Thoracic aorta (tissue), 2 donors: ENCODE measurements around the gene TRANK1. TPM values are rescaled to one million over a fixed set of nuclear protein-coding genes. Genes with fewer than 3 reads are reported as not detected.
"Not testable (repeated sequence)": the region's sequence is repeated elsewhere in the genome, so short reads cannot be mapped to it uniquely, and the experiment has no call there.

ENCODE experiments used
- ATAC-seq: fragments of 150-250 bp; one replicate; pipeline ENCODE4 v1.8.0; 2017; ENCODE audit warnings: low read depth; ENCODE audit not compliant: insufficient number of reproducible peaks, low FRiP score
- DNase-seq: peaks from one replicate; pipeline ENCODE4 v3.0.0-alpha.2; 2020; ENCODE audit warnings: low spot score
- H3K27ac ChIP-seq, 2 donors: fragments of 200-600 bp; sonication (generic); 1 replicate in 1 of 2; 2 replicates in 1 of 2; pipeline ENCODE4 v1.5.1; 2016; ENCODE audit warnings: mild to moderate bottlenecking in 2 of 2, moderate library complexity in 2 of 2
- H3K27me3 ChIP-seq: fragments of 200-600 bp; sonication (generic); replicated peaks from 2 replicates; pipeline ENCODE4 v1.6.0; 2016; ENCODE audit warnings: mild to moderate bottlenecking; ENCODE audit not compliant: insufficient read depth
- H3K36me3 ChIP-seq: fragments of 200-600 bp; sonication (generic); one replicate; pipeline ENCODE4 v1.5.1; 2016
- H3K4me1 ChIP-seq, 2 donors: fragments of 200-600 bp; sonication (generic); 1 replicate in 1 of 2; 2 replicates in 1 of 2; pipeline versions ENCODE4 v1.5.1 to v1.6.0; 2016; ENCODE audit warnings: low read depth in 2 of 2, mild to moderate bottlenecking in 1 of 2; ENCODE audit not compliant: control insufficient read depth in 1 of 2
- H3K4me3 ChIP-seq: fragments of 200-600 bp; sonication (generic); 2 replicates; pipeline ENCODE4 v1.5.1; 2016; ENCODE audit warnings: mild to moderate bottlenecking
- H3K9me3 ChIP-seq: fragments of 200-600 bp; sonication (generic); 2 replicates; pipeline ENCODE4 v1.5.1; 2016
- CTCF ChIP-seq: fragments of 200-600 bp; sonication (generic); IDR thresholded peaks from one replicate; pipeline ENCODE4 v1.5.1; 2019; ENCODE audit warnings: antibody characterized with exemption
- total RNA-seq, 2 donors: library from RNA; depleted of rRNA; stranded (reverse); fragments of >200 nt; gene quantifications; one replicate each; pipeline versions ENCODE4 v1.1.0 to v1.2.3, GENCODE V29; 2016

Gene TRANK1
- total RNA-seq, 2 donors from 2014 or later, result 21.3 to 31.6 TPM

DNA sequence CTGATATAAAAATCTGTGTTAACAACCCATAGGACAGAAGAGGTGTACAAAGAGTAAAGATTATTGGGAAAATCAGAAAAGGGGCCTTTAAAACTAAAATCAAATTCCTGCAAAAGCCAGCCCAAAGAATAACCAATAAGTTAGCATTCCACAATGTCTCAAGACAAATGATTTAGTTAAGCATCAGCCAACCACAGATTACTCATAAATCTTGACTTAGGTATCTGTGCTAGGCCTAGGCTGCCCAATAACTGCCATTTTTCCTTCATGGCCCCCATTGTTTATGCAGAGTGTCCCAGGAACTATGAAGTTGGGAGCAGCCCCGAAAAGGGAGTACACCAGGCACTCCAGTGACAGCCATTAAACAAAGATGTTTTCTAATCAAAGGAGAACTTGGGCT is 7.4 kb downstream of the TRANK1 start:
- DNase-seq, result no peak
- no peak overlapping the region for H3K27ac ChIP-seq
- no peak overlapping the region for H3K4me3 ChIP-seq
- no peak for ATAC-seq
- H3K9me3 ChIP-seq, result no peaks in the 10 kb centered on the region
- H3K36me3 ChIP-seq, result no peaks in the 10 kb centered on the region
- H3K27me3 ChIP-seq, result no peaks in the 10 kb centered on the region
- no peak for TF ChIP-seq CTCF
- peaks cover 24 to 37% of the 10 kb centered on the region in 2 donors for H3K4me1 ChIP-seq

DNA sequence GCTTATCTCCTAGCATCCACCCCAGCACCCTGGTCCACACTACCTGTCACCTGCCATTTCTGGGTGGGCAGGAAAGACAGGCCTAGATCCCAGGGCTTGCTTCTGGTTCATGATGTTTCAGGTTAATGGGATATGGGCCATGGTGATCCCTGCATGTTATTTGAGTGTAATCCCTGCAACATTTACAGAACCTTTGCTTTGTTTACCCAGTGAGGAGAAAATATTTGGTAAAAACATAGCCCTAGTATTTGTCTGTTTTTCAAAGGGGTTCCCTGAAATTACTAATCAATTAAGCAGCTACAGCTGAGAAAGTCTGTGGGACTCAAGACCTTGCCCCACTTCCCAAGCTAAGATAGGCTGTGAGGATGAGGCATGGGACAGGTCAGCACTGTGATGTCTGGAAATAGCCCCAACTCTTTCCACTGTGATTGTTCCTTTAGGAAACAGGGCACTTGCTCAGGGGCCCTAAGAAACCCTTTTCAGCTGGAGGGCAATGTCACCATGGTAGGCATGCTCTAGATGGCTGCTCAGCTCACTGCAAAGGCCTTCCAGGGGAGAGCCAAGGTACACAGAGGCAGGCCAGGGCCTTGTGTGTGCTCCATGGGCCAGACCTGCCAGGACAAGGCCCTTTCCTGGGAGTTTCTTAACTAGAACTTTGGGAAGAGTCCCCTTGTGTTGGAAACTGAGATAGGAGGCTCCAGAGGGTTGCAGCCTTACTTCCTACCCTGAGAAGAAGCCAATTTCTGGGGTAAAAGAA is 11.1 kb downstream of the TRANK1 start:
- Histone ChIP-seq H3K27ac (peak overlapping the region in 1 of 2 donors; percentile 39), H3K27me3 (no peaks in the 10 kb centered on the region), H3K9me3 (no peaks in the 10 kb centered on the region), H3K4me1 (peaks cover 10 to 22% of the 10 kb centered on the region in 2 donors), H3K4me3 (no peak overlapping the region), H3K36me3 (no peaks in the 10 kb centered on the region)
- DNase-seq (no peak), ATAC-seq (no peak)
- no peak for TF ChIP-seq CTCF

- peaks cover 10 to 22% of the 10 kb centered on the region in 2 donors for H3K4me1 ChIP-seq
- DNase-seq, H3K27ac ChIP-seq, H3K36me3 ChIP-seq, ATAC-seq, H3K9me3 ChIP-seq, H3K4me3 ChIP-seq, H3K27me3 ChIP-seq: not testable (repeated sequence)
Observed at GRCh38 chr3:36931424-36931823, 13.4 kb downstream of the TRANK1 start.

DNA sequence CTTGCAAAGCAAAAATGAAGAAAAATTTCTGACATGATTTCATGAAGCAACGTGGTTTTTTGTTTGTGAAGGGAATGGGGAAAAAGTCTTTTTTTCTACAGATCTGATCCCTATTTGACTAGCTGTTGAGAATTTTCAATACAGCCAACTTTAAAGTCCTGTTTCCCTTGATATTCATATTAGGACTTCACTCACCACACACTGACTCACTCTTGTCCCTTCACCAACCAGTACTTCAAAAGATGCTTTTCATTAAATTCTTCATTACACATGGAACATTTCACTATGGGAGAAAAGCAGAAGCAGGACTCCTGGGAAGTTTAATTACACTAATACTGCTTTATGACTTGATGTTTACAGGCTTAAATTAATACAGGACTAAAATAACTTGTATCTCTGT is 16.6 kb downstream of the TRANK1 start:
- ATAC-seq, result no peak
- Histone ChIP-seq H3K36me3 (no peaks in the 10 kb centered on the region), H3K4me3 (no peak overlapping the region), H3K27me3 (no peaks in the 10 kb centered on the region), H3K27ac (no peak overlapping the region), H3K9me3 (no peaks in the 10 kb centered on the region), H3K4me1 (peaks cover 6 to 13% of the 10 kb centered on the region in 2 donors)
- TF ChIP-seq CTCF, result no peak
- DNase-seq, result no peak

DNA sequence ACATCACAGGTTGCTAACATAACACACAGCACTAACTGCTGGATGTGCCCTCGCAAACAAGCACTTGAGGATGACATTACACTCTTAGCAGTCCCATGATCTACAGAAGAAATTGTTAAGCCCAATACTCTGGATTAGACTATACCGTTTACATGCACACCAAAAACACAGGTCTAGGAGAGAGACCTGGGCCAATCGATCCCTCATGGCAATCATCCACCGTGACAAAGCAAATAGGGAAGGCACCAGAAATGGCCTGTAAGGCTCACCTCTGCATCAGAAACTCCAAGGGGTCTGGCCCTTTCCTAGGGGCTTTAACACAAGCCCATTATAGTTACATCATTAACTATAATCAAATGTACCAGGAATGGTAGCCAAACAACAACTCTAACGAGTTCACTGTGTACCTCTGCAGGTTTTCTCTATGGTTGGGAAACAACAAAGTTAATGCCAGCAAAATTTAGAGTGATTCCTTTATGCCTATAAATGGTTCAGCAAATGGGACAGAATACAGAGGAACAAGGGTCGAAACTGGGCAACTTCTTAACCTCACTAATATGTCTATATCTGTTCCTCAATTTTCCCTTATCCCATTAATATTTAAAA is 18.5 kb downstream of the TRANK1 start:
- no peak for DNase-seq
- ATAC-seq, result no peak
- H3K4me3 ChIP-seq, result no peak overlapping the region
- H3K27ac ChIP-seq, result no peak overlapping the region
- H3K9me3 ChIP-seq, result no peaks in the 10 kb centered on the region
- no peaks in the 10 kb centered on the region for H3K36me3 ChIP-seq
- no peak for TF ChIP-seq CTCF
- H3K27me3 ChIP-seq, result no peaks in the 10 kb centered on the region
- H3K4me1 ChIP-seq, result no peaks in the 10 kb centered on the region
